PC-3 (cell line): ENCODE data around the gene LAMA2. TPM values are rescaled to one million over a fixed set of nuclear protein-coding genes. Genes with fewer than 3 reads are reported as not detected.

Source experiments
- ATAC-seq: fragments of 200-7000 bp; cut with Tn5 transposase; 2 replicates; pipeline ENCODE4 v1.9.1; 2020; ENCODE audit warnings: mild to moderate bottlenecking, moderate library complexity
- Bru-seq: library from RNA; stranded (reverse); fragments of 400-500 nt; gene quantifications from one replicate; lab custom pipeline; 2021; lab: Mats Ljungman, UMichigan
- BruChase-seq, 2 experiments: library from RNA; stranded (reverse); fragments of 400-500 nt; gene quantifications; one replicate each; lab custom pipeline; 2021; lab: Mats Ljungman, UMichigan
- BruUV-seq: library from RNA; stranded (reverse); fragments of 400-500 nt; replicated peaks from 2 replicates; lab custom pipeline; 2021; lab: Mats Ljungman, UMichigan
- CTCF ChIA-PET: fragments of 300-600 bp; sonication (Branson Sonifier 250); formaldehyde crosslinking; loops from one replicate; lab custom pipeline; 2022; ENCODE audit warnings: antibody characterized with exemption; lab: Charles Lee
- POLR2A ChIA-PET: fragments of 300-600 bp; sonication (Branson Sonifier 250); formaldehyde crosslinking; loops from one replicate; lab custom pipeline; 2022; ENCODE audit warnings: antibody characterized with exemption; ENCODE audit not compliant: unreplicated experiment; lab: Charles Lee
- DNase-seq: peaks from one replicate; pipeline ENCODE4 v3.0.0-alpha.2; 2015
- H2AFZ ChIP-seq: fragments of 300-600 bp; sonication (generic); 2 replicates; pipeline ENCODE4 v1.6.0; 2016; ENCODE audit warnings: antibody characterized with exemption, low read length
- H3F3A ChIP-seq: fragments of 300-600 bp; sonication (generic); one replicate; pipeline ENCODE4 v1.6.0; 2017; ENCODE audit warnings: antibody characterized with exemption, low read length, control low read depth, mild to moderate bottlenecking; ENCODE audit not compliant: unreplicated experiment
- H3K27ac ChIP-seq: fragments of 300-600 bp; sonication (generic); 2 replicates; pipeline ENCODE4 v1.5.1; 2016; ENCODE audit warnings: mild to moderate bottlenecking, low read length
- H3K27me3 ChIP-seq: fragments of 300-600 bp; sonication (generic); 2 replicates; pipeline ENCODE4 v1.6.1; 2016; ENCODE audit warnings: low read length, mixed read lengths
- H3K36me3 ChIP-seq: fragments of 300-600 bp; sonication (generic); 2 replicates; pipeline ENCODE4 v1.6.1; 2016; ENCODE audit warnings: low read depth, mixed run types, low read length, mixed read lengths
- H3K4me1 ChIP-seq: fragments of 300-600 bp; sonication (generic); 2 replicates; pipeline ENCODE4 v1.5.1; 2016; ENCODE audit warnings: low read length; ENCODE audit not compliant: insufficient read depth
- H3K4me2 ChIP-seq: fragments of 300-600 bp; sonication (generic); 2 replicates; pipeline ENCODE4 v1.6.0; 2016; ENCODE audit warnings: low read length
- H3K4me3 ChIP-seq: fragments of 300-600 bp; sonication (generic); 2 replicates; pipeline ENCODE4 v1.5.1; 2016; ENCODE audit warnings: mild to moderate bottlenecking, low read length, mixed read lengths
- H3K79me2 ChIP-seq: fragments of 300-600 bp; sonication (generic); 2 replicates; pipeline ENCODE4 v1.6.1; 2017; ENCODE audit warnings: low read length, mixed read lengths
- H3K9ac ChIP-seq: fragments of 300-600 bp; sonication (generic); 2 replicates; pipeline ENCODE4 v1.6.0; 2016; ENCODE audit warnings: mild to moderate bottlenecking, low read length
- H3K9me2 ChIP-seq: fragments of 300-600 bp; sonication (generic); replicated peaks from 2 replicates; pipeline ENCODE4 v1.6.1; 2016; ENCODE audit warnings: mixed run types, low read length, mixed read lengths
- H3K9me3 ChIP-seq: fragments of 300-600 bp; sonication (generic); 2 replicates; pipeline ENCODE4 v1.6.1; 2016; ENCODE audit warnings: low read length, mixed read lengths
- H4K20me1 ChIP-seq: fragments of 300-600 bp; sonication (generic); 2 replicates; pipeline ENCODE4 v1.6.1; 2016; ENCODE audit warnings: low read length, mixed read lengths
- EZH2 ChIP-seq: fragments of 300-600 bp; sonication (generic); IDR thresholded peaks from one replicate; pipeline ENCODE4 v1.6.1; 2017; ENCODE audit warnings: antibody characterized with exemption, mild to moderate bottlenecking, low read length; ENCODE audit not compliant: unreplicated experiment
- EZH2phosphoT487 ChIP-seq: fragments of 300-600 bp; sonication (generic); IDR thresholded peaks from 2 replicates; pipeline ENCODE4 v1.6.1; 2018; ENCODE audit warnings: mild to moderate bottlenecking, antibody characterized with exemption, low read length, borderline replicate concordance
- intact Hi-C: fragments of 100-400 bp; cut with micrococcal nuclease; formaldehyde crosslinking; loops from 2 replicates; pipeline ENCODE4 v1.9.0; 2023
- long read RNA-seq: library from polyadenylated mRNA; unstranded; transcript quantifications from one replicate; pipeline ENCODE4 v2.0.0, GENCODE V29; 2021; ENCODE audit not compliant: unreplicated experiment
- total RNA-seq: library from RNA; depleted of rRNA; stranded (reverse); fragments of >200 nt; gene quantifications from 2 replicates; pipeline ENCODE4 v1.2.3, GENCODE V29; 2014; rRNA removed
- TF ChIP-seq, protein P1 (sequence below): fragments of 300-600 bp; sonication (generic); conservative IDR thresholded peaks from 2 replicates; pipeline ENCODE4 v1.5.1; 2017; ENCODE audit warnings: antibody characterized with exemption, low read depth, mild to moderate bottlenecking, low read length

Gene LAMA2, protein sequence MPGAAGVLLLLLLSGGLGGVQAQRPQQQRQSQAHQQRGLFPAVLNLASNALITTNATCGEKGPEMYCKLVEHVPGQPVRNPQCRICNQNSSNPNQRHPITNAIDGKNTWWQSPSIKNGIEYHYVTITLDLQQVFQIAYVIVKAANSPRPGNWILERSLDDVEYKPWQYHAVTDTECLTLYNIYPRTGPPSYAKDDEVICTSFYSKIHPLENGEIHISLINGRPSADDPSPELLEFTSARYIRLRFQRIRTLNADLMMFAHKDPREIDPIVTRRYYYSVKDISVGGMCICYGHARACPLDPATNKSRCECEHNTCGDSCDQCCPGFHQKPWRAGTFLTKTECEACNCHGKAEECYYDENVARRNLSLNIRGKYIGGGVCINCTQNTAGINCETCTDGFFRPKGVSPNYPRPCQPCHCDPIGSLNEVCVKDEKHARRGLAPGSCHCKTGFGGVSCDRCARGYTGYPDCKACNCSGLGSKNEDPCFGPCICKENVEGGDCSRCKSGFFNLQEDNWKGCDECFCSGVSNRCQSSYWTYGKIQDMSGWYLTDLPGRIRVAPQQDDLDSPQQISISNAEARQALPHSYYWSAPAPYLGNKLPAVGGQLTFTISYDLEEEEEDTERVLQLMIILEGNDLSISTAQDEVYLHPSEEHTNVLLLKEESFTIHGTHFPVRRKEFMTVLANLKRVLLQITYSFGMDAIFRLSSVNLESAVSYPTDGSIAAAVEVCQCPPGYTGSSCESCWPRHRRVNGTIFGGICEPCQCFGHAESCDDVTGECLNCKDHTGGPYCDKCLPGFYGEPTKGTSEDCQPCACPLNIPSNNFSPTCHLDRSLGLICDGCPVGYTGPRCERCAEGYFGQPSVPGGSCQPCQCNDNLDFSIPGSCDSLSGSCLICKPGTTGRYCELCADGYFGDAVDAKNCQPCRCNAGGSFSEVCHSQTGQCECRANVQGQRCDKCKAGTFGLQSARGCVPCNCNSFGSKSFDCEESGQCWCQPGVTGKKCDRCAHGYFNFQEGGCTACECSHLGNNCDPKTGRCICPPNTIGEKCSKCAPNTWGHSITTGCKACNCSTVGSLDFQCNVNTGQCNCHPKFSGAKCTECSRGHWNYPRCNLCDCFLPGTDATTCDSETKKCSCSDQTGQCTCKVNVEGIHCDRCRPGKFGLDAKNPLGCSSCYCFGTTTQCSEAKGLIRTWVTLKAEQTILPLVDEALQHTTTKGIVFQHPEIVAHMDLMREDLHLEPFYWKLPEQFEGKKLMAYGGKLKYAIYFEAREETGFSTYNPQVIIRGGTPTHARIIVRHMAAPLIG (N-terminal part only)
- 0.17 and 0.22 TPM in 2 replicates for total RNA-seq
- Bru-seq, nascent RNA, result percentile 16 among the genes with signal in this experiment
- BruChase-seq, experiment 1, labeled RNA remaining after a 6-hour chase, result percentile 10 among the genes with signal in this experiment
- percentile 10 among the genes with signal in this experiment for BruChase-seq, experiment 2, labeled RNA remaining after a 2-hour chase
- long read RNA-seq, partial matches to known transcripts, result 0 of 30 reads
- long read RNA-seq, other reads (novel, unspliced or antisense), result 30 of 30 reads

DNA sequence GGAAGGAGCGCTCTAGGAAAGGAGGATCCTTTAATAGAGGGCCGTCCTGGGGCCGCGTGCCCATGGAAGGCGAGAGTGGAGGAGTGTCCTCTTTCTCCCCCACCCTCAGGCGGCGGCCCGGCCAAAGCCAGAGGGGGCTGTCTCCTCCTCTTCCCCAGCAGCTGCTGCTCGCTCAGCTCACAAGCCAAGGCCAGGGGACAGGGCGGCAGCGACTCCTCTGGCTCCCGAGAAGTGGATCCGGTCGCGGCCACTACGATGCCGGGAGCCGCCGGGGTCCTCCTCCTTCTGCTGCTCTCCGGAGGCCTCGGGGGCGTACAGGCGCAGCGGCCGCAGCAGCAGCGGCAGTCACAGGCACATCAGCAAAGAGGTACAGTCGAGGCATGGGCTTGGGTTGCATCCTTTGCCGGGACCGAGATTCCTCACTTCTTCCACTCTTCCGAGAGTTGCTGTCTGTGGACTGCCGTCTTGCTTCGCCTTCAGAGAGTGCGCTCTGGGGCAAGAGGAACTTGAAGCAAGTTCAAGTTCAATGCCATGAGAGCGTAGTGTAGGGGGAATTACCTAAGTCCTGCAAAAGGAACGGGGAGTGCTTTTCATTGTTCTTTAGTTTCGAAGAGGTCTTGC lies at the start of gene LAMA2:
Gene LAMA2 (plus strand): TSS at position 148 of the 621 bp plus-strand sequence. CDS start 108 bp downstream, at position 256.
- Histone ChIP-seq H3K4me1 (no peaks in the 10 kb centered on the region), H3K27ac (no peak within 1 kb of the TSS), H3K27me3 (no peaks in the 10 kb centered on the region), H2AFZ (no peak within 1 kb of the TSS), H4K20me1 (no peaks in the 10 kb centered on the region), H3K9ac (no peak within 1 kb of the TSS), H3K9me2 (no peaks in the 10 kb centered on the region), H3K4me3 (no peak within 1 kb of the TSS), H3K9me3 (no peaks in the 10 kb centered on the region), H3K36me3 (no peaks in the 10 kb centered on the region), H3K79me2 (no peaks in the 10 kb centered on the region), H3K4me2 (no peak within 1 kb of the TSS), H3F3A (no peaks in the 10 kb centered on the region)
- intact Hi-C loops, result no loop called here
- ATAC-seq, result no peak
- CTCF ChIA-PET, result no interaction called here
- BruUV-seq, result no TSS peak
- TF ChIP-seq EZH2phosphoT487, result no peak
- TF ChIP-seq, protein P1, sequence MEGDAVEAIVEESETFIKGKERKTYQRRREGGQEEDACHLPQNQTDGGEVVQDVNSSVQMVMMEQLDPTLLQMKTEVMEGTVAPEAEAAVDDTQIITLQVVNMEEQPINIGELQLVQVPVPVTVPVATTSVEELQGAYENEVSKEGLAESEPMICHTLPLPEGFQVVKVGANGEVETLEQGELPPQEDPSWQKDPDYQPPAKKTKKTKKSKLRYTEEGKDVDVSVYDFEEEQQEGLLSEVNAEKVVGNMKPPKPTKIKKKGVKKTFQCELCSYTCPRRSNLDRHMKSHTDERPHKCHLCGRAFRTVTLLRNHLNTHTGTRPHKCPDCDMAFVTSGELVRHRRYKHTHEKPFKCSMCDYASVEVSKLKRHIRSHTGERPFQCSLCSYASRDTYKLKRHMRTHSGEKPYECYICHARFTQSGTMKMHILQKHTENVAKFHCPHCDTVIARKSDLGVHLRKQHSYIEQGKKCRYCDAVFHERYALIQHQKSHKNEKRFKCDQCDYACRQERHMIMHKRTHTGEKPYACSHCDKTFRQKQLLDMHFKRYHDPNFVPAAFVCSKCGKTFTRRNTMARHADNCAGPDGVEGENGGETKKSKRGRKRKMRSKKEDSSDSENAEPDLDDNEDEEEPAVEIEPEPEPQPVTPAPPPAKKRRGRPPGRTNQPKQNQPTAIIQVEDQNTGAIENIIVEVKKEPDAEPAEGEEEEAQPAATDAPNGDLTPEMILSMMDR, result no peak
- no peak for TF ChIP-seq EZH2
- POLR2A ChIA-PET, result no interaction called here
- DNase-seq, result no peak

DNA sequence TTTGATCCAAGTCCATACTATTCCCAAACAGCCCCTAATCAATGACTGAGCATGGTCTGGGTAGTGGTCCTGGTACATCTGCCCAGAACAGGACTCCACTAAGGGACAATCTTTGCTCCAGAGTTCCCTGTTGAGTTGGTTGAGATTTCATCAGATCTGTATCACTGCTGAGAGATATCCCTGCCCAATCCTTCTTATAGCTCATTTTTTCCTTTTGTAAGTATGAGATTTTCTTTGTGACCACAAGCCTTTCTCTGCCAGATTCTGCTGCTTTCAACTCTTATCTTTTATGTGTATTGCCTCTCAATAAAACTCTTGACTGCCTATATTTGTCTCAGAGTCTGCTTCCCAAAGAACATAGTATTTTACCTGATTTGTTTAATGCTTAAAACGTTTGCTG lies 46.2 kb upstream of the LAMA2 start:
- Histone ChIP-seq H3K4me3 (no peak overlapping the region), H2AFZ (no peak overlapping the region), H3K9me3 (no peaks in the 10 kb centered on the region), H3K27ac (no peak overlapping the region), H3K79me2 (no peaks in the 10 kb centered on the region), H3K36me3 (no peaks in the 10 kb centered on the region), H3K9me2 (no peaks in the 10 kb centered on the region), H3K27me3 (no peaks in the 10 kb centered on the region), H3K4me2 (no peak overlapping the region), H3F3A (no peaks in the 10 kb centered on the region), H4K20me1 (no peaks in the 10 kb centered on the region), H3K4me1 (no peaks in the 10 kb centered on the region), H3K9ac (no peak overlapping the region)
- TF ChIP-seq EZH2, result no peak
- no peak for TF ChIP-seq EZH2phosphoT487
- TF ChIP-seq, protein P1, result no peak
- BruUV-seq, result no TSS peak
- no peak for ATAC-seq
- POLR2A ChIA-PET, result no interaction called here
- no peak for DNase-seq
- intact Hi-C loops, result no loop called here
- CTCF ChIA-PET, result no interaction called here
